Lower leg skin (tissue), 3 donors: Measurements from ENCODE around the gene LARGE2.

ENCODE experiments used
- CTCF ChIP-seq, 3 donors: fragments of 450-650 bp; IDR thresholded peaks; one replicate each; pipeline ENCODE4 v1.5.1; 2016; ENCODE audit warnings: antibody characterized with exemption in 3 of 3, mild to moderate bottlenecking in 3 of 3, moderate library complexity in 2 of 3
- POLR2A ChIP-seq, 2 donors: fragments of 450-650 bp; IDR thresholded peaks; one replicate each; pipeline ENCODE4 v1.6.1; 2016 to 2017; ENCODE audit warnings: antibody characterized with exemption in 2 of 2, mild to moderate bottlenecking in 1 of 2, moderate library complexity in 1 of 2

GRCh38 chr11:45885921-45886721 is 36.3 kb upstream of the LARGE2 start:
- TF ChIP-seq POLR2A (IDR thresholded peaks at IDR 0.05) (no peak), CTCF (IDR thresholded peaks at IDR 0.05) (no peak)
